Smooth muscle cell (in vitro differentiated cells): ENCODE data around the gene CPXM2. TPM values are rescaled to one million over a fixed set of nuclear protein-coding genes. Genes with fewer than 3 reads are reported as not detected.

Source experiments
- DNase-seq: peaks from one replicate; lab custom pipeline; 2025; ENCODE audit not compliant: unreplicated experiment; lab: John Stamatoyannopoulos, UW
- H2AFZ ChIP-seq: fragments of 200-600 bp; sonication (generic); 2 replicates; pipeline ENCODE4 v1.6.0; 2016; ENCODE audit warnings: antibody characterized with exemption, low read depth, mild to moderate bottlenecking
- H3F3A ChIP-seq: fragments of 200-600 bp; sonication (generic); 2 replicates; pipeline ENCODE4 v1.6.0; 2017; ENCODE audit warnings: antibody characterized with exemption, low read depth
- H3K27ac ChIP-seq: fragments of 200-600 bp; sonication (generic); 2 replicates; pipeline ENCODE4 v1.5.1; 2016; ENCODE audit warnings: low read depth, mild to moderate bottlenecking
- H3K27me3 ChIP-seq: fragments of 200-600 bp; sonication (generic); 2 replicates; pipeline ENCODE4 v1.6.1; 2016; ENCODE audit warnings: low read depth, mild to moderate bottlenecking
- H3K36me3 ChIP-seq: fragments of 200-600 bp; sonication (generic); 2 replicates; pipeline ENCODE4 v1.5.1; 2016; ENCODE audit warnings: low read depth
- H3K4me1 ChIP-seq: fragments of 200-600 bp; sonication (generic); 2 replicates; pipeline ENCODE4 v1.5.1; 2016; ENCODE audit warnings: low read depth
- H3K4me2 ChIP-seq: fragments of 200-600 bp; sonication (generic); 2 replicates; pipeline ENCODE4 v1.6.0; 2016; ENCODE audit warnings: mild to moderate bottlenecking
- H3K4me3 ChIP-seq: fragments of 200-600 bp; sonication (generic); 2 replicates; pipeline ENCODE4 v1.5.1; 2016; ENCODE audit warnings: mild to moderate bottlenecking
- H3K79me2 ChIP-seq: fragments of 200-600 bp; sonication (generic); 2 replicates; pipeline ENCODE4 v1.6.0; 2016; ENCODE audit warnings: low read depth, mild to moderate bottlenecking
- H3K9ac ChIP-seq: fragments of 200-600 bp; sonication (generic); 2 replicates; pipeline ENCODE4 v1.6.0; 2016; ENCODE audit warnings: low read depth
- H3K9me3 ChIP-seq: fragments of 200-600 bp; sonication (generic); replicated peaks from 2 replicates; pipeline ENCODE4 v1.5.1; 2016; ENCODE audit warnings: low read depth
- H4K20me1 ChIP-seq: fragments of 200-600 bp; sonication (generic); 2 replicates; pipeline ENCODE4 v1.6.0; 2016; ENCODE audit warnings: low read depth
- WGBS: methylation state at CpG from one replicate; pipeline ENCODE4 v1.1.7; 2016; ENCODE audit warnings: low lambda C conversion rate; 5-methylcytosine and 5-hydroxymethylcytosine counted together
- polyA plus RNA-seq: library from polyadenylated mRNA; unstranded; fragments of >200 nt; fragmentation: Nextera tagmentation; extraction: Ambion mirVana; gene quantifications from 2 replicates; pipeline ENCODE4 v1.2.1, GENCODE V29; 2016
- total RNA-seq: library from RNA; depleted of rRNA; stranded (reverse); fragments of >200 nt; gene quantifications from 2 replicates; pipeline ENCODE4 v1.2.3, GENCODE V29; 2014
- TF ChIP-seq, protein P1 (sequence below): fragments of 200-600 bp; sonication (generic); IDR thresholded peaks from 2 replicates; pipeline ENCODE4 v1.5.1; 2017; ENCODE audit warnings: borderline replicate concordance, mild to moderate bottlenecking, antibody characterized with exemption; ENCODE audit not compliant: insufficient read depth, poor library complexity, severe bottlenecking

Gene CPXM2
- total and polyA plus RNA-seq, 2 experiments from 2014 or later = 31.2 to 65.5 TPM

DNA sequence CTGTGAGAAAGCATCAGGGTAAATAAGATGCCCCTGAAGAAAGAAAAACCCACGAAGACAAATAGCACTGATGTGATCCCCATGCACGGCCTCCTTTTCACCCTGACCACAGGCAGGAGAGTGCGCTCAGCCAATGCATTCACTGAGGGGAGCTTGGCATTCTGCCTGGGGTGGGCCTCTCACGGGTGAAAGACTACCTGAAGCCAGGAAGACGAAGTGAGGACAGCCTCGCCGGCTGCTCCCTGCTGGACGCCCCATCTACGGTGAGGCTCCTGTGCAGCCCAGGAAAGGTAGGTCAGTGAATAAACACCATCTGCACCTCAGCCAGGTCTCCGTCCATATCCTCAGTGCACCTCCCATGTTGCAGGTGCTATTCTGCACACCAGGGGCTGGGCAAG is 32.0 kb downstream of the CPXM2 start:
- H3K36me3 ChIP-seq = no peaks in the 10 kb centered on the region
- no peak overlapping the region for H3K4me3 ChIP-seq
- H3K79me2 ChIP-seq = no peaks in the 10 kb centered on the region
- H3K27ac ChIP-seq = no peak overlapping the region
- TF ChIP-seq, protein P1, sequence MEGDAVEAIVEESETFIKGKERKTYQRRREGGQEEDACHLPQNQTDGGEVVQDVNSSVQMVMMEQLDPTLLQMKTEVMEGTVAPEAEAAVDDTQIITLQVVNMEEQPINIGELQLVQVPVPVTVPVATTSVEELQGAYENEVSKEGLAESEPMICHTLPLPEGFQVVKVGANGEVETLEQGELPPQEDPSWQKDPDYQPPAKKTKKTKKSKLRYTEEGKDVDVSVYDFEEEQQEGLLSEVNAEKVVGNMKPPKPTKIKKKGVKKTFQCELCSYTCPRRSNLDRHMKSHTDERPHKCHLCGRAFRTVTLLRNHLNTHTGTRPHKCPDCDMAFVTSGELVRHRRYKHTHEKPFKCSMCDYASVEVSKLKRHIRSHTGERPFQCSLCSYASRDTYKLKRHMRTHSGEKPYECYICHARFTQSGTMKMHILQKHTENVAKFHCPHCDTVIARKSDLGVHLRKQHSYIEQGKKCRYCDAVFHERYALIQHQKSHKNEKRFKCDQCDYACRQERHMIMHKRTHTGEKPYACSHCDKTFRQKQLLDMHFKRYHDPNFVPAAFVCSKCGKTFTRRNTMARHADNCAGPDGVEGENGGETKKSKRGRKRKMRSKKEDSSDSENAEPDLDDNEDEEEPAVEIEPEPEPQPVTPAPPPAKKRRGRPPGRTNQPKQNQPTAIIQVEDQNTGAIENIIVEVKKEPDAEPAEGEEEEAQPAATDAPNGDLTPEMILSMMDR = no peak
- no peaks in the 10 kb centered on the region for H3K9me3 ChIP-seq
- no peak overlapping the region for H3K9ac ChIP-seq
- H3F3A ChIP-seq = no peaks in the 10 kb centered on the region
- H3K4me2 ChIP-seq = no peak overlapping the region
- H3K27me3 ChIP-seq = no peaks in the 10 kb centered on the region
- no peaks in the 10 kb centered on the region for H4K20me1 ChIP-seq
- peaks cover 4% of the 10 kb centered on the region for H3K4me1 ChIP-seq
- WGBS = 97% methylated on average over 10 of the region's 10 CpGs
- no peak overlapping the region for H2AFZ ChIP-seq
- DNase-seq = no peak

DNA sequence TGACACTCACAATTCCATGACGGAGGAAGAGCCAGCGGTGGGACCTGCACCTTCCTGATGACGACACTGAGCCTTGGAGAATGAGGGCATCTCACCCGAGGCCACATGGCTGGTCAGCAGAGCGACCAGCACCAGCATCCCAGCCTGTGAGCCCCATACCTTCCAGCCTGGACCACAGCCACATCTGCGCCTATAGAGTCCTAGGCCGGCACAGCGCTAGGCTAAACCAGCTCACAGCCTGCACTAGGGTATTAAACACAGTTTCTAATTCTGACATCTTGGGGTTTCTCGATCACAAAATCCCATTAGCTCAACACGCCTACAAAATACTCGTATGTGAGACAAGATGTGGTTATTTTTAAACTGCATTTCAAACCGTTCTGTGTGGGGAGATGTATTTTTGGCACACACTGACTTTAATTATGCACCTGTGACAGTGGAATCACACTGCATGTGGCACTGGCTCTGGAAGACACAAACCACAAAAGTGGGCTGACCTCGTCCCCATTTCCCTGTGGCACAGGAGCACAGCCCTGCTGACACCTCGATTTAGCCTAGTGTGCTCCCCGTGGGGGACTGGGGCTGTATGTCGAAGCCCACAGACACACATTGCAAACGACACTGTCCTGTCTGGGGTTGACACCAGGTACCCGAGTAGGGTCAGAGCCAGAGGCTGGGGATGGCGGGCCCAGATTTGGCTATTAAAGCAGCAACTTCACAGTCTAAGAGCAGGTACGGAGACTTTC is 32.5 kb downstream of the CPXM2 start:
- Histone ChIP-seq H3K4me3 (no peak overlapping the region), H3K9ac (peak overlapping the region; percentile 28), H3F3A (no peaks in the 10 kb centered on the region), H3K36me3 (no peaks in the 10 kb centered on the region), H3K4me2 (peak overlapping the region; percentile 75), H4K20me1 (no peaks in the 10 kb centered on the region), H3K27me3 (no peaks in the 10 kb centered on the region), H3K27ac (peak overlapping the region; percentile 90), H3K9me3 (no peaks in the 10 kb centered on the region), H3K79me2 (no peaks in the 10 kb centered on the region), H2AFZ (no peak overlapping the region), H3K4me1 (peaks cover 4% of the 10 kb centered on the region)
- no peak for DNase-seq
- TF ChIP-seq, protein P1 = no peak
- 91% methylated on average over 20 of the region's 20 CpGs for WGBS

DNA sequence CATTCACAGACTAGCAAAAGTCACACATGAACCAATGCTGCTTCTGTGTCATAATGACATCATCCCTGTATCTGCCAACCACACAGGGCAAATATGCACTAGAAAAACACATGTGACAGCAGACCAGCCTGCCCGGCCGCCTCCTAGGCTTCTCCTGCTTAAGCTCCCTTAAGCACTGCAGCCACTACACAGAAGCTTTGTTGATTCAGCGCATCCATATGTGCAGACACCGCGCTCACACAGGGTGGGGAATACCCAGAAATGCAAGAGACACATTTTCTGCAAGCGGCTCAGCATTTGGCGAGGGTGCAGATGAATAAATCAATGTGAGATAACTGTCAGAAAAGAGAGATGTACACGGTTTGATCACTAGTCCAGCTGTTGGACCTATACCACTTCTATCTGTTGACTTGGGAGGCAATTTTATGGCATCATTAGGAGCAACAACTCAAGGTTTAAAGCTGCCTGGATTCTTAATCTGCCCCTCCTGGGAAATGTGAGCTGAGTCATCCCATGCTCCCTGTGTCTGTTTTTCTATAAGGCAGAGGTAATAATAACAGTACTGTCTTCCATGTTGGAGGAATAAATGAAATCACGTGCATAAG is 33.4 kb downstream of the CPXM2 start:
- DNase-seq = peak; percentile 34

More for the DNA sequence above, 33.4 kb downstream of the CPXM2 start:
- peak overlapping the region; percentile 28 for H3K9ac ChIP-seq
- H3K36me3 ChIP-seq = no peaks in the 10 kb centered on the region
- peak overlapping the region; percentile 90 for H3K27ac ChIP-seq
- no peaks in the 10 kb centered on the region for H3K79me2 ChIP-seq
- TF ChIP-seq, protein P1 = no peak
- no peaks in the 10 kb centered on the region for H3K9me3 ChIP-seq
- no peak overlapping the region for H2AFZ ChIP-seq
- peaks cover 4% of the 10 kb centered on the region for H3K4me1 ChIP-seq
- no peaks in the 10 kb centered on the region for H3F3A ChIP-seq
- no peaks in the 10 kb centered on the region for H4K20me1 ChIP-seq
- WGBS = 13% methylated on average over 9 of the region's 9 CpGs
- H3K4me3 ChIP-seq = no peak overlapping the region
- peak overlapping the region; percentile 75 for H3K4me2 ChIP-seq
- H3K27me3 ChIP-seq = no peaks in the 10 kb centered on the region
